Astrocyte of the spinal cord (primary cell): ENCODE data around the gene UMOD.

ENCODE experiments used
- DNase-seq: peaks from one replicate; pipeline ENCODE4 v3.0.0; 2011; ENCODE audit warnings: low read depth, low spot score
- H3K4me3 ChIP-seq: 2 replicates; pipeline ENCODE4 v1.5.1; 2011; ENCODE audit warnings: low read depth, mild to moderate bottlenecking, low read length, moderate library complexity
- in situ Hi-C: cut with HindIII; loops from 2 replicates; pipeline ENCODE4 v1.10.0; 2017; ENCODE audit warnings: low sequenced_read_pairs
- TF ChIP-seq, protein P1 (sequence below): IDR thresholded peaks from 2 replicates; pipeline ENCODE4 v1.5.1; 2012; ENCODE audit warnings: low read depth, mild to moderate bottlenecking, low read length, inconsistent platforms

The UMOD gene

GRCh38 chr16:20302389-20302788 is 50.1 kb downstream of the UMOD start:
- in situ Hi-C loops, result no loop called here
- no peak overlapping the region for H3K4me3 ChIP-seq
- TF ChIP-seq, protein P1, sequence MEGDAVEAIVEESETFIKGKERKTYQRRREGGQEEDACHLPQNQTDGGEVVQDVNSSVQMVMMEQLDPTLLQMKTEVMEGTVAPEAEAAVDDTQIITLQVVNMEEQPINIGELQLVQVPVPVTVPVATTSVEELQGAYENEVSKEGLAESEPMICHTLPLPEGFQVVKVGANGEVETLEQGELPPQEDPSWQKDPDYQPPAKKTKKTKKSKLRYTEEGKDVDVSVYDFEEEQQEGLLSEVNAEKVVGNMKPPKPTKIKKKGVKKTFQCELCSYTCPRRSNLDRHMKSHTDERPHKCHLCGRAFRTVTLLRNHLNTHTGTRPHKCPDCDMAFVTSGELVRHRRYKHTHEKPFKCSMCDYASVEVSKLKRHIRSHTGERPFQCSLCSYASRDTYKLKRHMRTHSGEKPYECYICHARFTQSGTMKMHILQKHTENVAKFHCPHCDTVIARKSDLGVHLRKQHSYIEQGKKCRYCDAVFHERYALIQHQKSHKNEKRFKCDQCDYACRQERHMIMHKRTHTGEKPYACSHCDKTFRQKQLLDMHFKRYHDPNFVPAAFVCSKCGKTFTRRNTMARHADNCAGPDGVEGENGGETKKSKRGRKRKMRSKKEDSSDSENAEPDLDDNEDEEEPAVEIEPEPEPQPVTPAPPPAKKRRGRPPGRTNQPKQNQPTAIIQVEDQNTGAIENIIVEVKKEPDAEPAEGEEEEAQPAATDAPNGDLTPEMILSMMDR, result no peak
- no peak for DNase-seq

DNA sequence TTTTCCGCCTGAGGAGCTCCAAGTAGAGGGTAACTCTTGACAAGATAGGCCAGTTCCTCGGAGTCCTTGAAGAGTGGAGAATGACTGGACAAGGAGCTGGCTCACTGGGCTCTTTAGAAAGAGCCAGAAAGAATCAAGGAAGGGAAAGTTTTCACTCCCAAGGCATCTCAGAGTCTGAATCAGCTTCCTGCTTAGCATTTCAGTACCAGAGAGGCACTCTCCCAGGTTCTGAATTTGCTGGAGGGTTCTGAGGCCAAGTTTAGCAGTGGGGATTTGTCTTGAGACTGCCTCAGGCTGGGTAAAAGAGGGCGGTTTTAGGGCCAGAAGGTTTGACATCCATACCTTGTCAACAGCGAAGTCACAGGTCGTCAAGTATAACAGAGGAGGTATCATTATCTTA is 50.7 kb downstream of the UMOD start:
- DNase-seq, result no peak
- H3K4me3 ChIP-seq, result no peak overlapping the region
- TF ChIP-seq, protein P1, result no peak
- in situ Hi-C loops, result no loop called here

DNA sequence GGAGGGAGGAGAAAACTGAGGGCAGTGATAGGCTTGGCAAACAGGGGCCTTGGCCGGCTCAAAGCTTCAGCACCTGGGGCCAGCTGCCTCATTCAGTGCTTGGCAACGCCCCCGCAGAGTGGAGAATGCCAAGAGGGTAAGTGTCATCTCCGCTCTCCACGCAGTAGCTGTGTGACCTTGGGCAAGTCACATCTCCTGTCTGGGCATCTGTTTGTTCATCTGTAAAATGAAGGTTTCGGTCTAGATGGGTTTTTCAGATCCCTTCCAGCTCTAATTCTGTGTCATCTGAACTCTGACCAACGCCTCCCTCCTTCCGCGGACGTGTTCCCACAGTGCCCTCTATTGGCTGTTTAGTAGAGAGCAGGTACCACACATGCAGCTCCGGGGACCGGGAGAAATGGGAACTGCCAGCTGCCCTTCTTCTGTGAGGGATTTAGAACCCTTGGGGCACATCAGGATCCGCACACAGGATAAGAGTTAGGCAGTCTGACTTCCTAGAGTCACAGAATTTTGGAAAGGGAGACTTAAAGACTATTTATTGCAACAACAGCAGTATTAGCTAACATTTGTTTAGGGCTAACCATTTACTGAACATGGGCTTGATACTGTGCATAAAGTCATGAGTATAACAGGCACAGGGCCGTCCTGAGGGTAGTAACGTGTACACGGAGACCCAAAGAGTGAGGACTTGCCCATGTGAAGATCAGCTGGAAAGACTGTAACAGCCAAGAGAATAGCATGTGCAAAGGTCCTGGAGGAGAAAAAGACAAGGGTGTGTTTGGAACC is 52.0 kb downstream of the UMOD start:
- TF ChIP-seq, protein P1, result peak; percentile 63
- in situ Hi-C loops, result no loop called here

GRCh38 chr16:20298452-20298851 is 54.1 kb downstream of the UMOD start:
- in situ Hi-C loops, result no loop called here
- TF ChIP-seq, protein P1, result no peak
- H3K4me3 ChIP-seq, result no peak overlapping the region
- no peak for DNase-seq

More for the DNA sequence above, 52.0 kb downstream of the UMOD start:
- no peak overlapping the region for H3K4me3 ChIP-seq
- peak; percentile 8 for DNase-seq

GRCh38 chr16:20291208-20292206 is 61.0 kb downstream of the UMOD start:
- DNase-seq, result no peak
- H3K4me3 ChIP-seq, result no peak overlapping the region
- TF ChIP-seq, protein P1, result no peak
- in situ Hi-C loops, result no loop called here

GRCh38 chr16:20289571-20289970 is 62.9 kb downstream of the UMOD start:
- in situ Hi-C loops, result no loop called here
- DNase-seq, result no peak
- TF ChIP-seq, protein P1, result no peak
- no peak overlapping the region for H3K4me3 ChIP-seq
